IMR-90 (cell line): ENCODE measurements around the gene TSPYL1. TPM values are rescaled to one million over a fixed set of nuclear protein-coding genes. Genes with fewer than 3 reads are reported as not detected.

Experiments used
- ATAC-seq: fragments of 200-7000 bp; cut with Tn5 transposase; 2 replicates; pipeline ENCODE4 v1.9.1; 2020; ENCODE audit warnings: low read depth, mild to moderate bottlenecking, moderate library complexity
- BruUV-seq: library from RNA; stranded (reverse); fragments of 400-500 nt; replicated peaks from 2 replicates; lab custom pipeline; 2021; lab: Mats Ljungman, UMichigan
- CTCF ChIA-PET: fragments of 300-600 bp; formaldehyde crosslinking; extraction: SDS; loops from one replicate; lab custom pipeline; 2021; ENCODE audit warnings: antibody characterized with exemption; lab: Yijun Ruan, JAX
- POLR2A ChIA-PET: fragments of 300-600 bp; sonication (Branson Sonifier 250); formaldehyde crosslinking; loops from one replicate; lab custom pipeline; 2022; ENCODE audit warnings: antibody characterized with exemption; ENCODE audit not compliant: unreplicated experiment; lab: Charles Lee
- DNase-seq: peaks from one replicate; pipeline ENCODE4 v3.0.0; 2013
- H2AFZ ChIP-seq: replicated peaks from 2 replicates; pipeline ENCODE3; 2013; ENCODE audit warnings: low read length, mild to moderate bottlenecking; ENCODE audit not compliant: poor library complexity
- H2AK5ac ChIP-seq: 2 replicates; pipeline ENCODE4 v1.6.1; 2013; ENCODE audit warnings: low read depth, low read length, inconsistent platforms
- H2AK9ac ChIP-seq: replicated peaks from 2 replicates; pipeline ENCODE3; 2013; ENCODE audit warnings: mild to moderate bottlenecking, low read depth, low read length, moderate library complexity; ENCODE audit not compliant: poor library complexity
- H2BK120ac ChIP-seq: 2 replicates; pipeline ENCODE4 v1.6.1; 2013; ENCODE audit warnings: low read depth, low read length, inconsistent platforms
- H2BK15ac ChIP-seq: 3 replicates; pipeline ENCODE4 v1.6.1; 2013; ENCODE audit warnings: low read depth, low read length, inconsistent platforms
- H2BK20ac ChIP-seq: 2 replicates; pipeline ENCODE4 v1.6.1; 2013; ENCODE audit warnings: low read depth, mild to moderate bottlenecking, inconsistent platforms, low read length, moderate library complexity
- H2BK5ac ChIP-seq: 2 replicates; pipeline ENCODE4 v1.6.1; 2013; ENCODE audit warnings: mild to moderate bottlenecking, low read depth, low read length, inconsistent platforms; ENCODE audit not compliant: poor library complexity, severe bottlenecking
- H3K14ac ChIP-seq: replicated peaks from 2 replicates; pipeline ENCODE4 v1.6.1; 2013; ENCODE audit warnings: low read depth, low read length, inconsistent platforms
- H3K18ac ChIP-seq: 2 replicates; pipeline ENCODE4 v1.6.1; 2013; ENCODE audit warnings: low read depth, low read length, control low read depth
- H3K23ac ChIP-seq: 2 replicates; pipeline ENCODE4 v1.6.1; 2013; ENCODE audit warnings: low read depth, low read length, inconsistent platforms
- H3K27ac ChIP-seq: 2 replicates; pipeline ENCODE4 v1.5.1; 2013; ENCODE audit warnings: mild to moderate bottlenecking, control low read depth, low read length; ENCODE audit not compliant: insufficient read depth
- H3K27me3 ChIP-seq: 2 replicates; pipeline ENCODE4 v1.6.1; 2013; ENCODE audit warnings: low read length; ENCODE audit not compliant: control insufficient read depth, insufficient read depth
- H3K36me3 ChIP-seq: 2 replicates; pipeline ENCODE4 v1.6.1; 2013; ENCODE audit warnings: low read length, mixed read lengths; ENCODE audit not compliant: control insufficient read depth, insufficient read depth
- H3K4ac ChIP-seq: 2 replicates; pipeline ENCODE4 v1.6.1; 2013; ENCODE audit warnings: low read depth, low read length, inconsistent platforms
- H3K4me1 ChIP-seq: 2 replicates; pipeline ENCODE4 v1.6.1; 2013; ENCODE audit warnings: low read length, mixed read lengths; ENCODE audit not compliant: control insufficient read depth, insufficient read depth
- H3K4me2 ChIP-seq: 2 replicates; pipeline ENCODE4 v1.6.1; 2013; ENCODE audit warnings: low read depth, mild to moderate bottlenecking, control low read depth, low read length, moderate library complexity
- H3K4me3 ChIP-seq: 2 replicates; pipeline ENCODE4 v1.5.1; 2013; ENCODE audit warnings: low read depth, mild to moderate bottlenecking, control low read depth, low read length, moderate library complexity; ENCODE audit not compliant: insufficient read depth
- H3K56ac ChIP-seq: 2 replicates; pipeline ENCODE4 v1.6.1; 2013; ENCODE audit warnings: low read length, inconsistent platforms; ENCODE audit not compliant: insufficient read depth; ENCODE audit errors: extremely low read depth
- H3K79me1 ChIP-seq, 2 experiments: 2 replicates each; pipeline ENCODE4 v1.6.1; 2013; ENCODE audit warnings: low read length in 2 of 2, inconsistent platforms in 1 of 2, low read depth in 1 of 2
- H3K9ac ChIP-seq: 2 replicates; pipeline ENCODE4 v1.6.1; 2013; ENCODE audit warnings: low read depth, low read length, control low read depth
- H3K9me1 ChIP-seq: 2 replicates; pipeline ENCODE4 v1.6.1; 2013; ENCODE audit warnings: low read length, inconsistent platforms; ENCODE audit not compliant: insufficient read depth
- H3K9me3 ChIP-seq: 2 replicates; pipeline ENCODE4 v1.6.1; 2013; ENCODE audit warnings: low read length; ENCODE audit not compliant: control insufficient read depth, insufficient read depth
- H4K20me1 ChIP-seq: 2 replicates; pipeline ENCODE4 v1.6.1; 2013; ENCODE audit warnings: low read length, inconsistent platforms; ENCODE audit not compliant: insufficient read depth
- H4K5ac ChIP-seq: 2 replicates; pipeline ENCODE4 v1.6.1; 2013; ENCODE audit warnings: mild to moderate bottlenecking, low read depth, low read length, control low read depth
- H4K8ac ChIP-seq, 2 experiments: 2 replicates each; pipeline ENCODE4 v1.6.1; 2013; ENCODE audit warnings: low read depth in 2 of 2, low read length in 2 of 2, control low read depth in 1 of 2, inconsistent platforms in 1 of 2
- H4K91ac ChIP-seq: 2 replicates; pipeline ENCODE4 v1.6.1; 2013; ENCODE audit warnings: low read depth, low read length, inconsistent platforms; ENCODE audit not compliant: insufficient read depth
- MAZ ChIP-seq: IDR thresholded peaks from 2 replicates; pipeline ENCODE4 v1.6.1; 2012; ENCODE audit warnings: low read depth, mild to moderate bottlenecking, low read length, improper control_type of control experiment, moderate library complexity, borderline replicate concordance
- MXI1 ChIP-seq: IDR thresholded peaks from 2 replicates; pipeline ENCODE4 v1.6.1; 2012; ENCODE audit warnings: low read depth, mild to moderate bottlenecking, low read length, moderate library complexity, borderline replicate concordance
- RCOR1 ChIP-seq: IDR thresholded peaks from 2 replicates; pipeline ENCODE4 v1.6.1; 2012; ENCODE audit warnings: mild to moderate bottlenecking, low read length, improper control_type of control experiment; ENCODE audit not compliant: insufficient replicate concordance
- WGBS, 2 experiments: methylation state at CpG; one replicate each; pipeline versions ENCODE4 v1.1.5 to v1.1.7; 2013; ENCODE audit warnings: missing lambda C conversion rate in 2 of 2; ENCODE audit not compliant: insufficient read length in 1 of 2; ENCODE audit errors: extremely low coverage in 2 of 2; 5-methylcytosine and 5-hydroxymethylcytosine counted together
- dilution Hi-C: fragments of 300-500 bp; cut with HindIII; formaldehyde crosslinking; loops from one replicate; pipeline ENCODE4 v1.14.3; 2018; ENCODE audit warnings: low sequenced_read_pairs; ENCODE audit not compliant: unreplicated experiment
- in situ Hi-C: fragments of 300-500 bp; cut with MboI; formaldehyde crosslinking; loops from 3 replicates; pipeline ENCODE4 v1.14.3; 2019; ENCODE audit warnings: low sequenced_read_pairs, inconsistent platforms, mixed read lengths
- intact Hi-C: fragments of 100-400 bp; cut with micrococcal nuclease; formaldehyde crosslinking; loops from 2 replicates; pipeline ENCODE4 v1.10.0; 2022
- polyA plus RNA-seq, 3 experiments: library from polyadenylated mRNA; depleted of rRNA; stranded (reverse); fragments of >200 nt; gene quantifications; 2 replicates each; pipeline ENCODE4 v1.2.3, GENCODE V29; 2012; ENCODE audit warnings: low replicate concordance in 1 of 3
- total RNA-seq: library from RNA; depleted of rRNA; stranded (reverse); fragments of >200 nt; gene quantifications from 2 replicates; pipeline ENCODE4 v1.2.3, GENCODE V29; 2012

The TSPYL1 gene
- total and polyA plus RNA-seq, 2 of the 4 experiments (the other 2 are of a cell fraction): 32.4 to 111 TPM

- Histone ChIP-seq H3K4me3 (no peak overlapping the region), H4K8ac (no peak overlapping the region), H2AFZ (no peak overlapping the region), H3K56ac (no peak overlapping the region), H3K79me1 (peaks cover 0 to 3% of the 10 kb centered on the region in 2 experiments; a peak in 2 of 4 replicates), H3K4me2 (no peak overlapping the region), H2AK9ac (no peak overlapping the region), H3K23ac (no peak overlapping the region), H2BK20ac (no peak overlapping the region), H3K27me3 (no peaks in the 10 kb centered on the region), H3K14ac (no peak overlapping the region), H2AK5ac (no peak overlapping the region), H3K27ac (no peak overlapping the region), H3K4me1 (no peaks in the 10 kb centered on the region; the same call in 1 of the 2 replicates), H4K20me1 (no peaks in the 10 kb centered on the region), H3K9me3 (no peaks in the 10 kb centered on the region), H3K9ac (no peak overlapping the region), H2BK5ac (no peak overlapping the region), H4K91ac (no peak overlapping the region), H2BK120ac (no peak overlapping the region), H3K18ac (no peak overlapping the region), H4K5ac (no peak overlapping the region), H3K9me1 (no peaks in the 10 kb centered on the region), H2BK15ac (no peak overlapping the region), H3K36me3 (no peaks in the 10 kb centered on the region), H3K4ac (no peak overlapping the region)
- TF ChIP-seq RCOR1 (no peak), MAZ (no peak), MXI1 (no peak)
- intact Hi-C loops (loop anchor here (2.0 to 5.0 kb wide), 3 partner anchors 82 to 152 kb away; partner anchors contain the start of gene DSE), in situ Hi-C loops (loop anchor here (10.0 to 25.0 kb wide), 2 partner anchors 147 to 245 kb away; no protein-coding TSS in a partner anchor), dilution Hi-C loops (no loop called here)
- no peak for ATAC-seq
- WGBS, 2 experiments: no CpG with 5 or more reads among the region's 2 CpGs
- no peak for DNase-seq
- no TSS peak for BruUV-seq
- ChIA-PET CTCF (interaction anchor here (0.6 to 1.2 kb wide), 2 partner anchors 157 to 241 kb away, joined by 3 read pairs; no protein-coding TSS in a partner anchor), POLR2A (no interaction called here)
Measured at GRCh38 chr6:116289876-116290275, 10.1 kb upstream of the TSPYL1 start.
